HG03457 (cell line): ENCODE results near the gene THYN1.
A peak's percentile ranks its signal among the peaks of the same experiment; 100 is the strongest.
"Not testable (repeated sequence)": the region's sequence is repeated elsewhere in the genome, so short reads cannot be mapped to it uniquely, and the experiment has no call there.

Experiments used
- ATAC-seq: cut with Tn5 transposase; IDR thresholded peaks from one replicate; pipeline ENCODE4 v1.9.1; 2021; ENCODE audit warnings: moderate number of reproducible peaks; ENCODE audit not compliant: unreplicated experiment

The THYN1 gene

GRCh38 chr11:134253188-134253993 lies at the start of gene THYN1, which contains the start of gene ACAD8:
Gene THYN1 (minus strand): TSS chr11:134253352. CDS start chr11:134252882, 470 bp downstream.
Gene ACAD8 (plus strand): TSS chr11:134253568. CDS start chr11:134253601, 33 bp downstream.
- ATAC-seq: peak; percentile 99

GRCh38 chr11:134294664-134295063 lies 41.5 kb upstream of the THYN1 start:
- ATAC-seq: no peak

- no peak for ATAC-seq
Observed at GRCh38 chr11:134293119-134294113, 40.3 kb upstream of the THYN1 start.

DNA sequence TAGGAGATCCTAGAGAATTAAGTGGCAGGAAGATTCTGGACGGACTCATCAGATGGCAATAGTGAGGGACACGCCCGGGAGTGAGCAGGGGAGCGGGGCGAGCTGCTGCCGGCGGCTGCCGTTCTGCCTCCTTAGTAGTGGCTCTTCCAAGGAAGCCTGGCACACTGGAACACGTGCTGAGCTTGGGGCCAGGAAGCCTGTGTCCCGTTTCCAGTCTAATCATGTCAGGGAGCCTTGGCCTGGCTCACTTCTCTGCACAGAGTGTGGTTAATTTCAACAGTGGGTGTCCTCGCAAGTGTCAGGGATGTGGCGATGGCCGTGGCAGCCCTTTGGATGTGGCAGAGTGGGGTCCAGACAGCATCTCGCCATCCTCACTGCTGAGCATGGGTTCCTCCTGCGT lies 39.5 kb upstream of the THYN1 start:
- no peak for ATAC-seq

DNA sequence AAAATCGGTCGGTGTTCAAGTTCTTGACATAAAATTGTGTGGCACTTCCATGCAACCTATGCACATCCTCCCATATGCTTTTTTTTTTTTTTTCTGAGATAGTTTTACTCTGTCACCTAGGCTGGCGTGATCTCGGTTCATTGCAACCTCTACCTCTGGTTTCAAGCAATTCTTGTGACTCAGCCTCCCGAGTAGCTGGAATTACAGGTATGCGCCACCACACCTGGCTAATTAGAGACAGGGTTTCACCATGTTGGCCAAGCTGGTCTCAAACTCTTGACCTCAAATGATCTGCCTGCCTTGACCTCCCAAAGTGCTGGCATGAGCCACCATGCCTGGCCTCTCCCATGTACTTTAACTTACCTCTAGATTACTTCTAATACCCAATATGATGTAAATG lies 38.0 kb upstream of the THYN1 start:
- ATAC-seq: no peak

DNA sequence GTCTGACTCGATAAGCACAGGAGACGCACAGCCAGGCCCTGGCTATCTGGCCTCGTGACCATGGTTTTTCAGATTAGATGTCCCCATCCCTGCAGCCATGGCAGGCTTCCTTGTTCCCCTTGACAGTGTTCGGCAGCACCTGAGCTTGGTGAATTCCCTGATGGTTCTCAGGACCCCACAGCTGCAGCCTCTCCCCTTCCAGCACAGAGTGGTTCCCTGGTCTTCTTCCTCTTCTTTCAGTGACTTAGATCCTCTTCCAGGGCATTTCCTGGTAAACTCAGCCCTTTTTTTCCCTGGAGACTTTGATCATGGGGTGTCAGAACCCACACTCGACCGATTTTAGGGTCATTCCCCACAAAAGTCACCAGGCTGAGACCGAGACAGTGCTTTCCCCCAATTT lies 37.5 kb upstream of the THYN1 start:
- ATAC-seq: no peak

GRCh38 chr11:134289789-134290188 lies 36.6 kb upstream of the THYN1 start:
- ATAC-seq: no peak

DNA sequence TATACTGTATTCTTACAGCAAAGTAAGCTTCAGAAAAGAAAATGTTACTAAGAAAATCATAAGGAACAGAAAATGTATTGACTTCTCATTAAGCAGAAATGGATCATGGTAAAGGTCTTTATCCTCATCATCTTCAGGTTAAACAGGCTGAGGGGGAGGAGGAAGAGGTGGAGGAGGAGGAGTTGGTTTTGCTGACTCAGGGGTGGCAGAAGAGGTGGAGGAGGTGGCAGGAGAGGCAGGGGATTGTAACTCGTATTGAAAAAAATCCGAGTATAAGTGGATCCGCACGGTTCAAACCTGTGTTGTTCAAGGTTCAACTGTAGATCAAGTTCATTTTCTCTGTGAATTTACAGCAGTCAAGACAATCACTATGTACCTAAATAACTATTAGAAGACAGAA lies 36.0 kb upstream of the THYN1 start:
- ATAC-seq: no peak

DNA sequence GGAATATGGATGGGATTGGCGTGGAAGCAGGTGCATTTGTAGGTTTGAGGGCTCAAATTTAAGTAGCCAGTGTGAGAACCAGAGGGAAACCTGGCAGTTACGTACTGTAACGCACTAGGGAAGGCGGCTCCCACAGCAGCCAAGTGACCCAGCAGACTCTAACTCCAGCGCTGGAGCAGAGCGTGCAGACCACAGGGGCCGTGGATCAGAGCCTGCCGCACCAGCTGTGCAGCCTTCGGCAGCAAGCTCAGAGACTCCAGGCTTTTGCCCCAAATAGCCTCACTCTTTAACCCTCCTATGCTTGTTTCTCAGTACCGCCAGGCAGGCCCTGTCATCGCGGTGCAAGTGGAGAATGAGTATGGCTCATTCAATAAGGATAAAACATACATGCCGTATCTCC lies 35.3 kb upstream of the THYN1 start:
- no peak for ATAC-seq

DNA sequence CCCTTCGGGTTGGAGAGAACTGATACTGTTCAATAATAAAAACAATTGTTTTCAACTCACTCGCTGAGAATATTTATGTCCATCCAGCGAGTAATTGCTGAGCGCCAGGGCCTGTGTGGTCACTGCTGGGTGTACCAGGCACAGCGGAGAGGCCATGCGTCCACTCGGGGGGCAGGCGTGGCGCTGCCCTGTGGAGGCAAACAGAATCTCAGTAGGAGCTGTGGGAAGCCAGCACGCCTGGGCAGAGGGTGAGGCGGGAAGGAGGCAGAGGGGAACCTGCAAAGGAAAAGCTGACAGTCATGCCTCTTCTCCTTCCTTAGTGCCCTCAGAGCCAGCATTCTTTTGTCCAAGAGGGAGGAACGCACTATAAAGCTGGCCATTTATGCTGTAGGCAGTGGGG lies 34.4 kb upstream of the THYN1 start:
- no peak for ATAC-seq

GRCh38 chr11:134284349-134284748 lies 31.2 kb upstream of the THYN1 start:
- ATAC-seq: not testable (repeated sequence)

DNA sequence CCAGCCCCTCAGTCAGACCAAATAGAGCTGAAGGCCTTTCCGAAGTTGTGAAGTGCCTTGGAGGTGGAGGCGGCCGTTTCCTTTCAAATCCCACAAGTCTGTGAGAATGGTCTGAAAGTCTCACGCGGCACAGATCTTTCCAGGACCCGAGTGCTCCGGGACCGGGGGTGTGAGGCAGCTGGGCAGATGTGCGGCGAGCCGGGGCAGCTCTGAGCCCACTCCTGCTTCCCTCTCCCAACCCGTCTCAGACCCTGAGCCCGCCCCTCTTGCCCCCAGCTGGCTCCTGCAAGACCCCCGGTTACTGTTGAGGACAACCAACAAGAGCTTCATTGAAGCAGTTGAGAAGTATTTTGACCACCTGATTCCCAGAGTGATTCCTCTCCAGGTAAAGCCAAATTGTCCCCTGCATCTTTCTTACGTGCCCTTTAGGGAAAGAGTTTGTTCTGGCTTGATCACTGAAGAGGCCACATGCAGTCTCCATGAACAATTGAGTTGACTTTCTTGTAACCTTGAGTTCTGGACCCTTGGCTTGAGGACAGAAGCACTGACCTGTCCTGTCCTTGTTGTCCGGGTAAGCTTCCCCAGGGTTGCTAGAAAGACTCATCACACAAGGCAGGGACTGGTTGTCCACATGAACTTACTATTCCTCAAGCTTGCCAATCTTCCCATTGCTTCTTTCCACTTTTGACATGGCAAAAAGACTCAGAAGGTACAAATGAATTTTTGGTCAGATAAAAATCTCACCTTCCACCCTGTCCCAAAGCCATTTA lies 30.5 kb upstream of the THYN1 start:
- ATAC-seq: no peak

GRCh38 chr11:134282121-134283045 lies 29.2 kb upstream of the THYN1 start:
- no peak for ATAC-seq

DNA sequence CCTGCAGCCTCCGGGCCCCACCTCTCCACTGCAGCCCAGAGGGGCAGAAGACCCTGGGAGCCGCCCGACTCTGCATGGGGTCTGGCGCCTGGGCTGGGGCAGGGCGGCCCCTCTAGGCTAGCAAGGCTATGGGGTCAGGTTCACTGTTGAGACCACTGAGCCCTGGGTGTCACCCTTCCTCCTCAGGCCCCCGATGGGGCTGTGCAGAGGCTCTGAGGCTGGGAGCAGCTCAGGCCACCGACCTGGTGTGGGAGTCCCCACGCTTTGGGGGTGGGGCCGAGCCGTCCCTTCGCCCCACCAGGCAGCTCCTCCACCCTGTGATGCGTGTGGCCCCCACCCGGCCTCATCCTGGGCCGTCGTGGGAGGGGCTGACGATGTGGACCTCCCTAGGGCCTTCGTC lies 28.5 kb upstream of the THYN1 start:
- ATAC-seq: not testable (repeated sequence)

- ATAC-seq: no peak
Observed at GRCh38 chr11:134278356-134278755, 25.2 kb upstream of the THYN1 start.

GRCh38 chr11:134277183-134278001 lies 24.2 kb upstream of the THYN1 start:
- ATAC-seq: no peak

GRCh38 chr11:134276396-134277182 lies 23.4 kb upstream of the THYN1 start:
- peak; percentile 21 for ATAC-seq
